Neural crest cell (in vitro differentiated cells): ENCODE measurements around the gene FMC1. TPM values are rescaled to one million over a fixed set of nuclear protein-coding genes. Genes with fewer than 3 reads are reported as not detected.
"Not testable (repeated sequence)": the region's sequence is repeated elsewhere in the genome, so short reads cannot be mapped to it uniquely, and the experiment has no call there.

Experiments
- DNase-seq: peaks from one replicate; pipeline ENCODE4 v3.0.0; 2021; ENCODE audit warnings: low read depth, mixed read lengths, low spot score
- H3K27ac Mint-ChIP-seq: one replicate; pipeline ENCODE4 v1.8.0; 2021; ENCODE audit warnings: mild to moderate bottlenecking, mixed read lengths; ENCODE audit not compliant: unreplicated experiment
- H3K27me3 Mint-ChIP-seq: 2 replicates; pipeline ENCODE4 v1.8.0; 2021; ENCODE audit warnings: low read depth, mild to moderate bottlenecking, mixed read lengths
- H3K36me3 Mint-ChIP-seq: 2 replicates; pipeline ENCODE4 v1.8.0; 2021; ENCODE audit warnings: low read depth, mild to moderate bottlenecking, mixed read lengths
- H3K4me1 Mint-ChIP-seq: 2 replicates; pipeline ENCODE4 v1.8.0; 2021; ENCODE audit warnings: mixed read lengths
- H3K4me3 Mint-ChIP-seq: one replicate; pipeline ENCODE4 v1.8.0; 2021; ENCODE audit warnings: mild to moderate bottlenecking, mixed read lengths
- H3K9me3 Mint-ChIP-seq: 2 replicates; pipeline ENCODE4 v1.8.0; 2021; ENCODE audit warnings: mixed read lengths
- CTCF ChIP-seq: fragments of 200-600 bp; sonication (generic); conservative IDR thresholded peaks from 2 replicates; pipeline ENCODE4 v1.5.0; 2021; ENCODE audit warnings: antibody characterized with exemption, mild to moderate bottlenecking
- total RNA-seq: library from RNA; stranded (reverse); gene quantifications from 2 replicates; pipeline ENCODE4 v1.2.1, GENCODE V29; 2021

FMC1 gene
- total RNA-seq, 1 donor from 2014 or later: 24.8 TPM

- Mint-ChIP-seq H3K4me3 (no peak overlapping the region), H3K27ac (no peak overlapping the region), H3K36me3 (no peaks in the 10 kb centered on the region), H3K4me1 (no peaks in the 10 kb centered on the region), H3K27me3 (no peaks in the 10 kb centered on the region), H3K9me3 (no peaks in the 10 kb centered on the region)
- no peak for TF ChIP-seq CTCF
- no peak for DNase-seq
These were observed 19.9 kb upstream of the FMC1 start for GRCh38 chr7:139321071-139321745.

GRCh38 chr7:139324709-139325108, 16.4 kb upstream of the FMC1 start:
- not testable (repeated sequence) for H3K27ac Mint-ChIP-seq, H3K27me3 Mint-ChIP-seq, DNase-seq, H3K4me3 Mint-ChIP-seq, H3K36me3 Mint-ChIP-seq, H3K4me1 Mint-ChIP-seq, H3K9me3 Mint-ChIP-seq

GRCh38 chr7:139328375-139328774, 12.8 kb upstream of the FMC1 start:
- Mint-ChIP-seq H3K27me3 (no peaks in the 10 kb centered on the region), H3K9me3 (no peaks in the 10 kb centered on the region), H3K27ac (no peak overlapping the region), H3K4me3 (no peak overlapping the region), H3K4me1 (no peaks in the 10 kb centered on the region), H3K36me3 (no peaks in the 10 kb centered on the region)
- no peak for DNase-seq
- TF ChIP-seq CTCF: no peak

- Mint-ChIP-seq H3K9me3 (no peaks in the 10 kb centered on the region), H3K36me3 (no peaks in the 10 kb centered on the region), H3K4me3 (no peak overlapping the region), H3K27ac (no peak overlapping the region), H3K4me1 (no peaks in the 10 kb centered on the region), H3K27me3 (no peaks in the 10 kb centered on the region)
- DNase-seq: no peak
- no peak for TF ChIP-seq CTCF
These were observed 12.0 kb upstream of the FMC1 start for GRCh38 chr7:139329119-139329518.

- TF ChIP-seq CTCF: no peak
- H3K36me3 Mint-ChIP-seq: no peaks in the 10 kb centered on the region
- no peak overlapping the region for H3K27ac Mint-ChIP-seq
- no peak overlapping the region for H3K4me3 Mint-ChIP-seq
- H3K27me3 Mint-ChIP-seq: no peaks in the 10 kb centered on the region
- H3K9me3 Mint-ChIP-seq: no peaks in the 10 kb centered on the region
- H3K4me1 Mint-ChIP-seq: no peaks in the 10 kb centered on the region
- DNase-seq: no peak
These were observed 10.7 kb upstream of the FMC1 start for GRCh38 chr7:139330333-139331030.

- TF ChIP-seq CTCF: no peak
- no peaks in the 10 kb centered on the region for H3K36me3 Mint-ChIP-seq
- no peak overlapping the region for H3K4me3 Mint-ChIP-seq
- H3K27ac Mint-ChIP-seq: no peak overlapping the region
- DNase-seq: no peak
- peaks cover 1% of the 10 kb centered on the region for H3K27me3 Mint-ChIP-seq
- no peaks in the 10 kb centered on the region for H3K4me1 Mint-ChIP-seq
- H3K9me3 Mint-ChIP-seq: no peaks in the 10 kb centered on the region
These were observed 8.3 kb upstream of the FMC1 start for GRCh38 chr7:139332697-139333359.

GRCh38 chr7:139333443-139333842, 7.7 kb upstream of the FMC1 start:
- not testable (repeated sequence) for H3K4me1 Mint-ChIP-seq, H3K4me3 Mint-ChIP-seq, H3K36me3 Mint-ChIP-seq, DNase-seq, H3K27ac Mint-ChIP-seq, H3K27me3 Mint-ChIP-seq, H3K9me3 Mint-ChIP-seq
